Keratinocyte (primary cell): Measurements from ENCODE around the gene YAE1. TPM values are rescaled to one million over a fixed set of nuclear protein-coding genes. Genes with fewer than 3 reads are reported as not detected.

Experiments used
- DNase-seq: peaks from one replicate; pipeline ENCODE4 v3.0.0-alpha.2; 2011; ENCODE audit warnings: low read depth, missing footprints, low spot score
- FAIRE-seq: peaks from 2 replicates; lab custom pipeline; 2011; peaks lifted over from hg19 to GRCh38; lab: Jason Lieb, UNC
- H2AFZ ChIP-seq: 2 replicates; pipeline ENCODE4 v1.6.0; 2012; ENCODE audit warnings: low read length, control low read depth, inconsistent platforms; ENCODE audit not compliant: control insufficient read depth
- H3K27ac ChIP-seq: 2 replicates; pipeline ENCODE4 v1.5.1; 2011; ENCODE audit warnings: low read length; ENCODE audit not compliant: control insufficient read depth, insufficient read depth
- H3K27me3 ChIP-seq: 3 replicates; pipeline ENCODE4 v1.6.0; 2011; ENCODE audit warnings: low read length; ENCODE audit not compliant: control insufficient read depth, insufficient read depth; ENCODE audit errors: extremely low read depth
- H3K36me3 ChIP-seq, 2 experiments: 2 replicates in 1 of 2; 3 replicates in 1 of 2; pipeline ENCODE4 v1.5.1; 2011; ENCODE audit warnings: low read length in 2 of 2, mild to moderate bottlenecking in 1 of 2; ENCODE audit not compliant: control insufficient read depth in 2 of 2, insufficient read depth in 2 of 2; ENCODE audit errors: extremely low read depth in 1 of 2
- H3K4me1 ChIP-seq: 3 replicates; pipeline ENCODE4 v1.5.1; 2011; ENCODE audit warnings: low read length; ENCODE audit not compliant: control insufficient read depth, insufficient read depth; ENCODE audit errors: extremely low read depth
- H3K4me2 ChIP-seq: 3 replicates; pipeline ENCODE4 v1.6.0; 2011; ENCODE audit warnings: low read depth, low read length; ENCODE audit not compliant: control insufficient read depth, insufficient read depth; ENCODE audit errors: extremely low read depth
- H3K4me3 ChIP-seq, 3 experiments: fragments of 200-600 bp in 1 of 3; sonication (generic) in 1 of 3; 2 replicates in 2 of 3; 3 replicates in 1 of 3; pipeline ENCODE4 v1.5.1; 2011 to 2016; ENCODE audit warnings: low read length in 3 of 3, mild to moderate bottlenecking in 3 of 3, control low read depth in 2 of 3, inconsistent platforms in 1 of 3, low read depth in 1 of 3, mixed read lengths in 1 of 3, mixed run types in 1 of 3, moderate library complexity in 1 of 3; ENCODE audit not compliant: control insufficient read depth in 2 of 3, insufficient read depth in 2 of 3; ENCODE audit errors: extremely low read depth in 1 of 3
- H3K79me2 ChIP-seq: 2 replicates; pipeline ENCODE4 v1.6.0; 2012; ENCODE audit warnings: low read length; ENCODE audit not compliant: control insufficient read depth, insufficient read depth
- H3K9ac ChIP-seq: 3 replicates; pipeline ENCODE4 v1.6.0; 2011; ENCODE audit warnings: low read length; ENCODE audit not compliant: control insufficient read depth, insufficient read depth; ENCODE audit errors: extremely low read depth
- H3K9me1 ChIP-seq: 3 replicates; pipeline ENCODE4 v1.6.0; 2011; ENCODE audit warnings: low read length; ENCODE audit not compliant: control insufficient read depth, insufficient read depth; ENCODE audit errors: extremely low read depth
- H3K9me3 ChIP-seq: 2 replicates; pipeline ENCODE4 v1.5.1; 2012; ENCODE audit warnings: low read depth, low read length; ENCODE audit not compliant: control insufficient read depth
- H4K20me1 ChIP-seq: 3 replicates; pipeline ENCODE4 v1.6.0; 2011; ENCODE audit warnings: low read length; ENCODE audit not compliant: control insufficient read depth, insufficient read depth; ENCODE audit errors: extremely low read depth
- EZH2 ChIP-seq: IDR thresholded peaks from one replicate; pipeline ENCODE4 v1.6.1; 2012; ENCODE audit warnings: inconsistent platforms, mild to moderate bottlenecking, low read length, moderate library complexity
- dilution Hi-C: fragments of 300-500 bp; cut with MboI; formaldehyde crosslinking; loops from one replicate; pipeline ENCODE4 v1.7.0; 2020; ENCODE audit warnings: low sequenced_read_pairs; ENCODE audit not compliant: extremely low pct_ligation_motif_present
- polyA plus RNA-seq, 5 experiments: library from polyadenylated mRNA; depleted of rRNA in 3 of 5; stranded (reverse) in 3 of 5; stranded (forward) in 1 of 5; unstranded in 1 of 5; fragments of >200 nt; gene quantifications; 1 replicate in 1 of 5; 2 replicates in 3 of 5; 3 replicates in 1 of 5; pipeline versions ENCODE4 v1.2.1 to v1.2.3, GENCODE V29; 2011 to 2012; ENCODE audit warnings: missing spikeins in 2 of 5, low read depth in 1 of 5, low replicate concordance in 1 of 5
- TF ChIP-seq, protein P1 (sequence below), 3 experiments: IDR thresholded peaks in 1 of 3; conservative IDR thresholded peaks in 1 of 3; optimal IDR thresholded peaks in 1 of 3; 2 replicates in 2 of 3; 3 replicates in 1 of 3; pipeline versions ENCODE3 to v1.5.1; 2011; ENCODE audit warnings: low read length in 3 of 3, mild to moderate bottlenecking in 3 of 3, moderate library complexity in 2 of 3, control low read depth in 1 of 3, inconsistent platforms in 1 of 3; ENCODE audit not compliant: insufficient read depth in 2 of 3; ENCODE audit errors: extremely low read depth in 1 of 3

Gene YAE1
- polyA plus RNA-seq, 1 donor (not counting 4 experiments of a cell fraction or from before 2014, with no cell fraction given): 43.7 TPM

DNA sequence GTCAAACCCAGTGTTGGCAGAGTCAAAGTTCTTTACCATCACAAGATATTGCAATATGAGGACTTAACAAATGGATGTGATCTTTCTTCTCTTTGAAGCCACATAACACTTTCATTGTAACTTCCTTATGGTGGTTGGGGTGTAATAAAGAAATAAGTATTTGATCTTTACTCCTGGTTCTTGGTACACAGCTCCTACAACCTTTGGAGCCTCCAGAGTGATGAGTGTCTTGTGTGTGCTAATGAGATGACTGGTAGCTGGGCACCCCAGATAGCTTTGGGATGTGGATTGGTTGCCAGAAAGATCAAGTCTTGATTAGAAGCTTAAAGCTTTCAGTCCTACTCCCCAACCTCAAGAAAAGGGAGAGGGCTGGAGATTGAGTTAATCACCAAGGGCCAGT lies 31.1 kb upstream of the YAE1 start:
- H3K36me3 ChIP-seq: no peaks in the 10 kb centered on the region
- FAIRE-seq: no peak
- H3K79me2 ChIP-seq: no peaks in the 10 kb centered on the region
- dilution Hi-C loops: no loop called here
- H3K9me1 ChIP-seq: no peaks in the 10 kb centered on the region
- no peaks in the 10 kb centered on the region for H4K20me1 ChIP-seq
- TF ChIP-seq, protein P1, sequence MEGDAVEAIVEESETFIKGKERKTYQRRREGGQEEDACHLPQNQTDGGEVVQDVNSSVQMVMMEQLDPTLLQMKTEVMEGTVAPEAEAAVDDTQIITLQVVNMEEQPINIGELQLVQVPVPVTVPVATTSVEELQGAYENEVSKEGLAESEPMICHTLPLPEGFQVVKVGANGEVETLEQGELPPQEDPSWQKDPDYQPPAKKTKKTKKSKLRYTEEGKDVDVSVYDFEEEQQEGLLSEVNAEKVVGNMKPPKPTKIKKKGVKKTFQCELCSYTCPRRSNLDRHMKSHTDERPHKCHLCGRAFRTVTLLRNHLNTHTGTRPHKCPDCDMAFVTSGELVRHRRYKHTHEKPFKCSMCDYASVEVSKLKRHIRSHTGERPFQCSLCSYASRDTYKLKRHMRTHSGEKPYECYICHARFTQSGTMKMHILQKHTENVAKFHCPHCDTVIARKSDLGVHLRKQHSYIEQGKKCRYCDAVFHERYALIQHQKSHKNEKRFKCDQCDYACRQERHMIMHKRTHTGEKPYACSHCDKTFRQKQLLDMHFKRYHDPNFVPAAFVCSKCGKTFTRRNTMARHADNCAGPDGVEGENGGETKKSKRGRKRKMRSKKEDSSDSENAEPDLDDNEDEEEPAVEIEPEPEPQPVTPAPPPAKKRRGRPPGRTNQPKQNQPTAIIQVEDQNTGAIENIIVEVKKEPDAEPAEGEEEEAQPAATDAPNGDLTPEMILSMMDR (optimal IDR thresholded peaks at IDR 0.05 in 1 of 3, IDR thresholded peaks at IDR 0.05 in 1 of 3, conservative IDR thresholded peaks at IDR 0.05 in 1 of 3; ENCODE audit: extremely low read depth in 1 of 3, insufficient read depth in 2 of 3, low read length in 3 of 3): no peak
- no peak for TF ChIP-seq EZH2
- no peak overlapping the region for H2AFZ ChIP-seq
- H3K4me1 ChIP-seq: no peaks in the 10 kb centered on the region
- peaks cover 5% of the 10 kb centered on the region for H3K27me3 ChIP-seq
- DNase-seq: no peak
- H3K9me3 ChIP-seq: no peaks in the 10 kb centered on the region
- H3K4me2 ChIP-seq: no peak overlapping the region
- H3K27ac ChIP-seq: no peak overlapping the region
- H3K4me3 ChIP-seq: no peak overlapping the region
- H3K9ac ChIP-seq: no peak overlapping the region

DNA sequence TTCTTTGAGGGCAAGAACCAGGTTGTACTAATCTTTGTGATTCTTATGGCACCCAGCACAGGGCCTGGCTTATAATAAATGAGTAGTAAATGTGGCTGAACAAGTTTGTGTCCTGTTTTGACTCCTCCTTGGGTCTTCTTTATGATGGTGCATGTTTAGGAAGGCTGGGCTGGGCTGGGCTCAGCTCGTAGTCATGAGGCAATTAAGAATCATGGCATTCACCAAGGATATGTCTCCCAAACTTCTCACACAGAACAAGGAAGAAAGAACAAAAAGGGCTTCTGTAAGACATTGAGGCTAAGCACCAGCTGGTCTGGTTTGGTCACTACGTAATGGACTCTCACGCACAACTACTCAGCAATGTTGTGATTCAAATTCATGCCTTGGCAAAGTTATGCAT lies 30.5 kb upstream of the YAE1 start:
- Histone ChIP-seq H3K27me3 (peaks cover 5% of the 10 kb centered on the region), H3K4me3 (no peak overlapping the region), H3K4me2 (no peak overlapping the region), H3K79me2 (no peaks in the 10 kb centered on the region), H3K9me3 (no peaks in the 10 kb centered on the region), H3K36me3 (no peaks in the 10 kb centered on the region), H3K27ac (no peak overlapping the region), H4K20me1 (no peaks in the 10 kb centered on the region), H2AFZ (no peak overlapping the region), H3K4me1 (no peaks in the 10 kb centered on the region), H3K9ac (no peak overlapping the region), H3K9me1 (no peaks in the 10 kb centered on the region)
- no peak for TF ChIP-seq EZH2
- TF ChIP-seq, protein P1 (optimal IDR thresholded peaks at IDR 0.05 in 1 of 3, IDR thresholded peaks at IDR 0.05 in 1 of 3, conservative IDR thresholded peaks at IDR 0.05 in 1 of 3; ENCODE audit: extremely low read depth in 1 of 3, insufficient read depth in 2 of 3, low read length in 3 of 3): no peak
- dilution Hi-C loops: no loop called here
- no peak for DNase-seq
- no peak for FAIRE-seq
